GM12801 (cell line): ENCODE data around the gene ZNF654.

ENCODE experiments used
- CTCF ChIP-seq: IDR thresholded peaks from one replicate; pipeline ENCODE4 v1.5.1; 2011; ENCODE audit warnings: control low read depth; ENCODE audit not compliant: insufficient read length; ENCODE audit errors: extremely low read depth

The ZNF654 gene

GRCh38 chr3:88092270-88092669 is 33.2 kb downstream of the ZNF654 start:
- no peak for TF ChIP-seq CTCF

- no peak for TF ChIP-seq CTCF
Observed at GRCh38 chr3:88093266-88093665, 34.2 kb downstream of the ZNF654 start.

- TF ChIP-seq CTCF, result no peak
Observed at GRCh38 chr3:88101142-88101541, 42.1 kb downstream of the ZNF654 start.

GRCh38 chr3:88105325-88105724 is 46.3 kb downstream of the ZNF654 start:
- TF ChIP-seq CTCF, result no peak

GRCh38 chr3:88112289-88112688 is 53.2 kb downstream of the ZNF654 start:
- no peak for TF ChIP-seq CTCF

GRCh38 chr3:88113311-88114162 is 54.5 kb downstream of the ZNF654 start:
- TF ChIP-seq CTCF, result no peak

GRCh38 chr3:88114878-88115549 is 56.0 kb downstream of the ZNF654 start:
- no peak for TF ChIP-seq CTCF
